ENCODE measurements around the gene RAB33A. TPM values are rescaled to one million over a fixed set of nuclear protein-coding genes. Genes with fewer than 3 reads are reported as not detected.

The RAB33A gene
- total RNA-seq, 1 experiment from 2014 or later, result 0.57 TPM

- no peaks in the 10 kb centered on the region for H3K9me3 ChIP-seq (ENCODE audit: insufficient read depth, low read depth)
- H3K27me3 ChIP-seq (ENCODE audit: insufficient read depth, low read depth), result no peaks in the 10 kb centered on the region
- no peak overlapping the region for H3K27ac ChIP-seq
- no peaks in the 10 kb centered on the region for H3K79me2 ChIP-seq (ENCODE audit: low read depth)
- no peaks in the 10 kb centered on the region for H4K20me1 ChIP-seq (ENCODE audit: insufficient read depth)
- ChIA-PET CTCF (no interaction called here), POLR2A (ENCODE audit: unreplicated experiment) (no interaction called here)
- no peaks in the 10 kb centered on the region for H3K4me1 ChIP-seq (replicated peaks; ENCODE audit: insufficient read depth)
- no peak overlapping the region for H3K4me3 ChIP-seq
- no peak for DNase-seq
- intact Hi-C loops (cut with micrococcal nuclease; ENCODE audit: unreplicated experiment), result no loop called here
- H3F3A ChIP-seq (ENCODE audit: insufficient read depth, low read depth), result peaks cover 2% of the 10 kb centered on the region; the same call in 1 of the 2 replicates
- no peak overlapping the region for H3K4me2 ChIP-seq
- no peak for TF ChIP-seq EZH2 (IDR thresholded peaks at IDR 0.05; ENCODE audit: low read depth)
- TF ChIP-seq CTCF (conservative IDR thresholded peaks at IDR 0.05), result no peak
- no peak overlapping the region for H2AFZ ChIP-seq
- H3K36me3 ChIP-seq (ENCODE audit: low read depth), result peaks cover 33% of the 10 kb centered on the region
- H3K9me2 ChIP-seq (ENCODE audit: insufficient read depth), result no peaks in the 10 kb centered on the region
- BruUV-seq (replicated peaks), result no TSS peak
These were observed 32.1 kb upstream of the RAB33A start for GRCh38 chrX:130139474-130140201.

GRCh38 chrX:130144509-130144908 lies 27.3 kb upstream of the RAB33A start:
- POLR2A ChIA-PET (ENCODE audit: unreplicated experiment), result no interaction called here

GRCh38 chrX:130145123-130145522 lies 26.6 kb upstream of the RAB33A start:
- intact Hi-C loops (cut with micrococcal nuclease; ENCODE audit: unreplicated experiment), result no loop called here
- Histone ChIP-seq H3K9me3 (ENCODE audit: insufficient read depth, low read depth) (no peaks in the 10 kb centered on the region), H3K36me3 (ENCODE audit: low read depth) (peaks cover 37% of the 10 kb centered on the region)

More at GRCh38 chrX:130144509-130144908, 27.3 kb upstream of the RAB33A start:
- Histone ChIP-seq H3K9me2 (ENCODE audit: insufficient read depth) (no peaks in the 10 kb centered on the region), H4K20me1 (ENCODE audit: insufficient read depth) (no peaks in the 10 kb centered on the region), H3K79me2 (ENCODE audit: low read depth) (no peaks in the 10 kb centered on the region), H3K4me3 (no peak overlapping the region), H3K27ac (no peak overlapping the region), H3K9me3 (ENCODE audit: insufficient read depth, low read depth) (no peaks in the 10 kb centered on the region), H3K4me2 (no peak overlapping the region), H3K27me3 (ENCODE audit: insufficient read depth, low read depth) (no peaks in the 10 kb centered on the region), H3F3A (ENCODE audit: insufficient read depth, low read depth) (no peaks in the 10 kb centered on the region), H3K4me1 (replicated peaks; ENCODE audit: insufficient read depth) (no peaks in the 10 kb centered on the region), H3K36me3 (ENCODE audit: low read depth) (peaks cover 37% of the 10 kb centered on the region), H2AFZ (no peak overlapping the region)
- TF ChIP-seq EZH2 (IDR thresholded peaks at IDR 0.05; ENCODE audit: low read depth) (no peak), CTCF (conservative IDR thresholded peaks at IDR 0.05) (0 out of 2 replicates have a peak, but pooled peaks have one; percentile 30)
- intact Hi-C loops (cut with micrococcal nuclease; ENCODE audit: unreplicated experiment), result no loop called here
- DNase-seq, result no peak
- BruUV-seq (replicated peaks), result no TSS peak
- CTCF ChIA-PET, result no interaction called here

More at GRCh38 chrX:130145123-130145522, 26.6 kb upstream of the RAB33A start:
- ChIA-PET CTCF (no interaction called here), POLR2A (ENCODE audit: unreplicated experiment) (no interaction called here)
- TF ChIP-seq CTCF (conservative IDR thresholded peaks at IDR 0.05), result no peak
- no peak for TF ChIP-seq EZH2 (IDR thresholded peaks at IDR 0.05; ENCODE audit: low read depth)
- Histone ChIP-seq H3K27me3 (ENCODE audit: insufficient read depth, low read depth) (no peaks in the 10 kb centered on the region), H3K4me1 (replicated peaks; ENCODE audit: insufficient read depth) (no peaks in the 10 kb centered on the region), H3K9me2 (ENCODE audit: insufficient read depth) (no peaks in the 10 kb centered on the region), H2AFZ (no peak overlapping the region), H3K4me2 (no peak overlapping the region), H3F3A (ENCODE audit: insufficient read depth, low read depth) (0 out of 2 replicates have a peak, but pooled peaks cover 5% of the 10 kb centered on the region), H3K4me3 (no peak overlapping the region), H4K20me1 (ENCODE audit: insufficient read depth) (no peaks in the 10 kb centered on the region), H3K79me2 (ENCODE audit: low read depth) (no peaks in the 10 kb centered on the region), H3K27ac (no peak overlapping the region)
- no peak for DNase-seq
- BruUV-seq (replicated peaks), result no TSS peak
